Osteoblast (primary cell): ENCODE measurements around the gene SARS1. TPM values are rescaled to one million over a fixed set of nuclear protein-coding genes. Genes with fewer than 3 reads are reported as not detected.

Source experiments
- DNase-seq: peaks from one replicate; pipeline ENCODE4 v3.0.0; 2011; ENCODE audit warnings: low spot score, mixed read lengths; ENCODE audit not compliant: insufficient read length; ENCODE audit errors: missing footprints
- H2AFZ ChIP-seq: 2 replicates; pipeline ENCODE4 v1.6.0; 2011; ENCODE audit warnings: mild to moderate bottlenecking, low read length
- H3K27ac ChIP-seq: 2 replicates; pipeline ENCODE4 v1.5.1; 2011; ENCODE audit warnings: mild to moderate bottlenecking, low read depth, low read length, moderate library complexity
- H3K27me3 ChIP-seq: 2 replicates; pipeline ENCODE4 v1.6.0; 2012; ENCODE audit warnings: mild to moderate bottlenecking, control low read depth, inconsistent platforms, low read length, moderate library complexity; ENCODE audit not compliant: insufficient read depth
- H3K36me3 ChIP-seq: 2 replicates; pipeline ENCODE4 v1.5.1; 2011; ENCODE audit warnings: mild to moderate bottlenecking, low read length, control low read depth, moderate library complexity; ENCODE audit not compliant: insufficient read depth
- H3K4me1 ChIP-seq: 2 replicates; pipeline ENCODE4 v1.5.1; 2011; ENCODE audit warnings: mild to moderate bottlenecking, low read length, control low read depth, moderate library complexity; ENCODE audit not compliant: insufficient read depth
- H3K4me2 ChIP-seq: 2 replicates; pipeline ENCODE4 v1.6.0; 2011; ENCODE audit warnings: mild to moderate bottlenecking, low read length; ENCODE audit not compliant: insufficient read depth
- H3K4me3 ChIP-seq: fragments of 200-600 bp; sonication (generic); 3 replicates; pipeline ENCODE4 v1.5.1; 2012; ENCODE audit warnings: mild to moderate bottlenecking, low read length, inconsistent platforms; ENCODE audit not compliant: insufficient read depth
- H3K79me2 ChIP-seq: 2 replicates; pipeline ENCODE4 v1.6.0; 2012; ENCODE audit warnings: mild to moderate bottlenecking, low read length, control low read depth, inconsistent platforms; ENCODE audit not compliant: insufficient read depth
- H3K9me3 ChIP-seq: 2 replicates; pipeline ENCODE4 v1.5.1; 2011; ENCODE audit warnings: low read depth, low read length, control low read depth
- H4K20me1 ChIP-seq: 2 replicates; pipeline ENCODE4 v1.6.0; 2012; ENCODE audit warnings: mild to moderate bottlenecking, low read length, control low read depth; ENCODE audit not compliant: insufficient read depth
- CTCF ChIP-seq: IDR thresholded peaks from 2 replicates; pipeline ENCODE4 v1.5.1; 2011; ENCODE audit warnings: mild to moderate bottlenecking, low read depth, low read length, moderate library complexity; ENCODE audit errors: extremely low read depth
- total RNA-seq: library from RNA; depleted of rRNA; stranded (reverse); fragments of >200 nt; gene quantifications from 2 replicates; pipeline ENCODE4 v1.2.3, GENCODE V29; 2012

SARS1 gene
- total RNA-seq, 1 donor: 392 TPM

GRCh38 chr1:109274533-109275476 lies 61.1 kb downstream of the SARS1 start:
- Histone ChIP-seq H3K27ac (no peak overlapping the region), H3K79me2 (peaks cover under 1% of the 10 kb centered on the region), H2AFZ (no peak overlapping the region), H3K4me2 (peak overlapping the region; percentile 61), H3K4me1 (peaks cover 23% of the 10 kb centered on the region), H3K27me3 (no peaks in the 10 kb centered on the region), H3K4me3 (no peak overlapping the region), H3K9me3 (no peaks in the 10 kb centered on the region), H3K36me3 (peaks cover 14% of the 10 kb centered on the region), H4K20me1 (no peaks in the 10 kb centered on the region)
- DNase-seq: peak; percentile 96
- no peak for TF ChIP-seq CTCF

- Histone ChIP-seq H3K79me2 (peaks cover 10% of the 10 kb centered on the region), H3K36me3 (peaks cover 18% of the 10 kb centered on the region), H3K4me1 (peaks cover 23% of the 10 kb centered on the region), H2AFZ (peak overlapping the region; percentile 69), H4K20me1 (no peaks in the 10 kb centered on the region), H3K4me2 (peak overlapping the region; percentile 61), H3K27me3 (no peaks in the 10 kb centered on the region), H3K9me3 (no peaks in the 10 kb centered on the region), H3K27ac (no peak overlapping the region), H3K4me3 (peak overlapping the region; percentile 15)
- TF ChIP-seq CTCF: no peak
- DNase-seq: peak; percentile 97
Observed at GRCh38 chr1:109275706-109276345, 62.1 kb downstream of the SARS1 start.

GRCh38 chr1:109277434-109278204 lies 63.9 kb downstream of the SARS1 start:
- H4K20me1 ChIP-seq: no peaks in the 10 kb centered on the region
- no peak overlapping the region for H3K4me2 ChIP-seq
- H3K4me1 ChIP-seq: peaks cover 38% of the 10 kb centered on the region
- H3K27ac ChIP-seq: no peak overlapping the region
- no peak overlapping the region for H3K4me3 ChIP-seq
- no peaks in the 10 kb centered on the region for H3K9me3 ChIP-seq
- peak overlapping the region; percentile 83 for H2AFZ ChIP-seq
- H3K36me3 ChIP-seq: peaks cover 18% of the 10 kb centered on the region
- H3K27me3 ChIP-seq: no peaks in the 10 kb centered on the region
- peak; percentile 96 for DNase-seq
- peaks cover 28% of the 10 kb centered on the region for H3K79me2 ChIP-seq
- peak; percentile 89 for TF ChIP-seq CTCF
